ENCODE measurements around the gene LPCAT2.
"Not testable (repeated sequence)": the region's sequence is repeated elsewhere in the genome, so short reads cannot be mapped to it uniquely, and the experiment has no call there.

LPCAT2 gene

DNA sequence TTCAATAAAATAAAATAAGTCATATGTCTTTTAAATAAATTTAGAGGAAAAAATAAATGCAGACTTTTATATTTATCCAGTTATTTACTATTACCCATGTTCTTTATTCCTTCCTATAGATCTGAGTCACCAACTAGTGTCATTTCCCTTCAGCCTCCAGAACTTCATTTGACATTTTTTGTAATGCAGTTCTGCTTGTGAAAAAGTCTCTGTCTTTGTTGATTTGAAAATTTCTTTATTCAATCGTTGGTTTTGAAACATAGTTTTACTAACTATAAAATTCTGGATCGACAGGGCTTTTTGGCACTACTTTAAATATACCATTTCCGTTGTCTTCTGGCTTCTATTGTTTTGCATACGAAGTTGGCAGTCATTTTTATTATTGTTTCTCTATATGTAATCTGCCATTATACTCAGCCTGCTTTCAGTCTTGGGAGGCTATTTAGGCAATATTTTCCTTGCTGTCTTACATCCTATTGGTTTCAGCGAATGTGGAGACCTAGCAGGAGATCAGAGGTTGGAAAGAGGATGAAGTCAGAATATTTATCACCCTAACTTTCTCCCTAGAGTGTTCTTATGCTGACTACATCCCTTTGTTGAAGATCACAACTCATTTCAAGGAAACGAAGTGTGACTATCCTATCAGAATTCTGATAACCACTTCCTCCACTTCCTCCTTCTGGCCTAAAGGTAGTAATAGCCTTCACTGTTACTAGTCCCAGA is 104.9 kb downstream of the LPCAT2 start:
- DNase-seq = no peak

GRCh38 chr16:55615071-55615470 is 106.2 kb downstream of the LPCAT2 start:
- no peak for DNase-seq

DNA sequence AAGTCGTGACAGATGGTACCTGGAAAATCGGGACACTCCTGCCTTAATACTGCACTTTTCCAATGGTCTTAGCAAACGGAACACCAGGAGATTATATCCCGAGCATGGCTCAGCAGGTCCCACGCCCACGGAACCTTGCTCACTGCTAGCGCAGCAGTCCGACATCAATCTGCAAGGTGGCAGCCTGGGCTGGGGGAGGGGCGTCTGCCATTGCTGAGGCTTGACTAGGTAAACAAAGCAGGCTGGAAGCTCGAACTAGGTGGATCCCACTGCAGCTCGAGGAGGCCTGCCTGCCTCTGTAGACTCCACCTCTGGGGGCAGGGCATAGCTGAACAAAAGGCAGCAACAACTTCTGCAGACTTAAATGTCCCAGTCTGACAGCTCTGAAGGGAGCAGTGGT is 106.8 kb downstream of the LPCAT2 start:
- not testable (repeated sequence) for DNase-seq

- no peak for DNase-seq
These were observed 112.9 kb downstream of the LPCAT2 start for GRCh38 chr16:55621771-55622170.

GRCh38 chr16:55622272-55622671 is 113.4 kb downstream of the LPCAT2 start:
- DNase-seq = no peak

DNA sequence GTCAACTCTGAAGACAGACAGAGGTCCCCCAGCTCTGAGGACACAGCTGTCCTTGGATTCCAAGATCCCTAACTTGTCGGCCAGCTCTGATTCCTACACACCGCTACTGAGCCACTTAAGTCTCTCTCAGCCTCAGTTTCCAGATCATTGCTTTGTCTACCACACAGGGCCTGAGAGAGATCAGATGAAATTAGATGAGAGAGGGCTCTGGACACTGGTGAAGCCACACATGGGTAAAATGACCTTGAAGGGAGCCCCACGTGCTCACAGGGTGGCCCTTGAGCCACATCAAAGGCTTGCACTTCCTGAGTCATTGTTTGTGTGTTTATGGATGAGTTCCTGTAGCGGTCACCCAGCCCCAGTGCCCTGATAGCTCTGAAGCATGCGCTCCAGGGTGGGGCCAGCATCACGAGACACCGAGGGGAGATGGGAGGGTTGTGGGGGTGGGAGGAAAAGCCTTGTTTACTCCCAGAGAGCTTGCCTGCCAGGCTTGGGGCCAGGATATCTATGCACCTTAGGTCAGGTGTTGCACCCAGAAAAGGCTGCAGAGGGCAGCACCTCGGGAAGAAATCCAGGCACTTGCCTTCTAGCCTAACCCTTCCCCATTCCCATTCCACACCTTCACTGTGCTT is 114.2 kb downstream of the LPCAT2 start:
- no peak for DNase-seq

DNA sequence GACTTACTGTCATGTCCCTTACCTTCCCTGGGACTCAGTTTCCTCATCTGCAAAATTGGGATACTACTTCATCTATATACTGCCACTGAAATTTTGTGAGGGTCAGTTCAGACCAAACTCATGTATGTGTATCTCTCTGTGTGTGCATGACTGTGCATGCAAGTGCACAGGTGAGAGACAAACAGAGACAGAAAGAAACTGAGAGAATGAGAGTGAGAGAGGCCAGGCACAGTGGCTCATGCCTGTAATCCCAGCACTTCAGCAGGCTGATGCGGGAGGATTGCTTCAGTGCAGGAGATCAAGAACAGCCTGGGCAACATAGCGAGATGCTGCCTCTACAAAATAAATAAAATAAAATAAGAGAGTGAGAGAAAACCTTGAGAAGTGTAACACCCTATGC is 114.8 kb downstream of the LPCAT2 start:
- DNase-seq = no peak

GRCh38 chr16:55624696-55625095 is 115.8 kb downstream of the LPCAT2 start:
- DNase-seq = no peak

GRCh38 chr16:55625843-55626242 is 117.0 kb downstream of the LPCAT2 start:
- DNase-seq = no peak

- no peak for DNase-seq
These were observed 119.6 kb downstream of the LPCAT2 start for GRCh38 chr16:55628306-55628968.

DNA sequence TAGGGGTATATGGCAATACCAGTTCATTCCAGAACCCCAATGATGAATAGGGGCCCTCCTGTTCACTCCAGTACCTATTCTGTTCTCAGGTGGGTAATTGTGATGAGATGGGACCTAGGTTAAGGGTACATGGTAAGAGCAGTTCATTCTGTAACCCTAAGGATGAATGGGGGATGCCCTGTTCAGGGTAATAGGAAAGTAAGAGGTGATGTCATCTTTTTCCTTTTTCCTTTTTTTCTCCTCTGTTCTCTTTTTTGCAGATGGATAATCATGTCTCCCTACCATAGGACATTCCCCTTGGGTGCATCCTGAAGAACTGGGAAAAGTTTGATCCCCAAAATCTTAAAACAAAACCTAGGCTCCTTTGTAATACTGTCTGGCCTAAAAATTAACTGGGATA is 121.9 kb downstream of the LPCAT2 start:
- DNase-seq = no peak

DNA sequence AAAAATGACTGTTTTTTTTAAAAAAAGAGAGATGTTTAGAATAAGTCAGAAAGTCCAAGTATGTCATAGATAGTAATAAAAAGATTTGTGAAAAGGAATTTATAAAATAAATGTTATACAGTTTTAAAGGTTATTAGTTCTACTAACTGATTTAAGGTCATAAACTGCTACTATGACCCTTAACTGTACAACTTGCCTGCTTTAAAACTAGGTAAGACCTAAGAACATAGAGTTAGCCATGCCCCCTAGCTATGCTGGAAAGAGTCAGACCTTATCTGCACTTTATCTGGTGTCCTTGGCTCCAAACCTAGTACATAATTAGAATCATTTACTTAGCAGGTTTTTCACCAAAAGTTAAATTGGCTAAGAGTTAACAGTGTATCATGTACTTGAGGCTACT is 123.4 kb downstream of the LPCAT2 start:
- no peak for DNase-seq

DNA sequence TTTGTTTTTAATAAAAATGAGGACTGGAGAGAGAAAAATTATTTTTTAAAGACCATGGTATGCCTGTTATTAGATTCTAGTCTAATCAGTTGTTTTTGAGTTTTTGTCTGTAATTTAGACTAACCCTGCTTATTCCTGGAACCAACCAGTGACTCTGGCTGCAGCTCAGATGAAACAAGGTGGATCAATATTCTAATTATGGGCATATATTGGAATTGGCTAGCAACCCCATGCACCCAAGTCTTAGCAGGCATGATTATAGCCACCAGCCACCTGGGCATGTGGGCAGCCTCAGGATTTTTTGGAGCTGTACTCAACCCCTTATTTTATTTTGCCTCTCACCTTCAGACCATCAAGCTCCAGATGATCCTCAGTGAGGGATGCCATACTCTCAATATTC is 125.3 kb downstream of the LPCAT2 start:
- DNase-seq = no peak

Data from NCI-H1105 treated with DMSO at 0.1 percent for 48 hours (cell line).